ENCODE results near the gene TPP1.

DNA sequence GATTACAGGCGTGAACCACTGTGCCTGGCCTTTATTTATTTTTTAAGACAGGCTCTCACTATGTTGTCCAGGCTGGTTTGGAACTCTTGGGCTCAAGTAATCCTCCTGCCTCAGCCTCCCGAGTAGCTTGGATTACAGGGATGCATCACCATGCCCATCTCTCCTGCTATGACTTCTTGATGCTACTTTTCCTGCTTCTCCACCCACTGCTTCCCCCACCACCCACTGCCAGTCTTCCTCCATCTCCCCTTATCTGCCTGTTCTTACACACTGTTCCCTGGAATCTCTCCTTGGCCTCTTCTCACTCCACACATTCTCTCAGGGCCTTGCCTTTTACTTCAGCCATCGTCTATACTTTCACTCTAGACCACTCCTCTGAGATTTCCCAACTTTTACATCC lies 17.3 kb upstream of the TPP1 start:
- TF ChIP-seq POLR2A (IDR thresholded peaks at IDR 0.05; ENCODE audit: low read depth, low read length) = no peak
- no peak for TF ChIP-seq POLR2AphosphoS5 (IDR thresholded peaks at IDR 0.05; ENCODE audit: low read depth, low read length)

All from GM12892 (cell line).